Measurements from ENCODE around the gene CFAP20DC. TPM values are rescaled to one million over a fixed set of nuclear protein-coding genes. Genes with fewer than 3 reads are reported as not detected.

The CFAP20DC gene
- total and polyA plus RNA-seq, 10 of the 15 experiments (the other 5 are each of a cell fraction or from before 2014, with no cell fraction given), result 0.53 to 11.6 (median 2.0) TPM

DNA sequence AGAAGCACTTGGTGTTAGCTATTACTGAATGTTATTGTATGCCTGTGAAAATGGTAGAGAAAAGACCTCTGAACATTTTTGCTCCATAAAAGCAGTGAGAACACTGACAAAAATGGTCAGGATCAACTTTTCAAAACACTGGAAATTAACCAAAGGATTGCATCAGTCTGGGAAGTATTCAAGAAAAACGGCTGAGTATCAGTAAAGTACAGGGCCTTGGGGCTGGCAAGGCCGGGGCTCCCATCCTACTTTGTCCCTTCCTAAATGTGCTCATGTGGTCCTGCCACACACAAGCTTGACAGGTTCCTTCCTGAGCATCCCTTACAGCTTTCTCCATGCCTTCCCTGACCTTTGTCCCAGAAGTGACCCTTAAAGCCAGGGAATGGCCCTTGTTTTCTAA is 84.0 kb downstream of the CFAP20DC start:
- Histone ChIP-seq H3K9me3 (replicated peaks; ENCODE audit: control insufficient read depth, insufficient read depth, low read length) (no peaks in the 10 kb centered on the region), H3K4me1 (ENCODE audit: control insufficient read depth, insufficient read depth, low read length) (no peaks in the 10 kb centered on the region), H3K4me2 (ENCODE audit: control insufficient read depth, insufficient read depth) (no peak overlapping the region), H3K9ac (ENCODE audit: control insufficient read depth, insufficient read depth, low read length) (no peak overlapping the region), H3K27ac (ENCODE audit: control insufficient read depth, insufficient read depth) (no peak overlapping the region), H4K20me1 (ENCODE audit: control insufficient read depth, insufficient read depth) (no peaks in the 10 kb centered on the region), H3K36me3 (ENCODE audit: control insufficient read depth in 2 of 2, insufficient read depth in 2 of 2, low read length in 1 of 2) (no peaks in the 10 kb centered on the region), H3K79me2 (ENCODE audit: control insufficient read depth, insufficient read depth, low read length) (no peaks in the 10 kb centered on the region), H2AFZ (ENCODE audit: control insufficient read depth, low read depth, low read length) (no peak overlapping the region), H3K4me3 (no peak overlapping the region), H3K27me3 (replicated peaks in 1 of 2; ENCODE audit: control insufficient read depth in 2 of 2, insufficient read depth in 2 of 2, low read length in 1 of 2) (no peaks in the 10 kb centered on the region)
- POLR2A ChIA-PET, result no interaction called here
- SMC1A ChIA-PET (ENCODE audit: uncharacterized antibody, unreplicated experiment), result interaction anchor here (0.8 to 2.6 kb wide), 5 partner anchors 9 to 141 kb away, joined by 3 to 16 read pairs (median 5); no protein-coding TSS in a partner anchor
- no peak for DNase-seq (ENCODE audit: low read depth, low spot score)
- TF ChIP-seq SUZ12 (IDR thresholded peaks at IDR 0.05; ENCODE audit: unreplicated experiment) (no peak), RAD51 (IDR thresholded peaks at IDR 0.05) (no peak), POU2F2 (IDR thresholded peaks at IDR 0.05; ENCODE audit: borderline replicate concordance, low read depth, low read length) (no peak), CREB1 (IDR thresholded peaks at IDR 0.05; ENCODE audit: low read depth) (no peak)
- RAD21 ChIA-PET (ENCODE audit: unreplicated experiment), result interaction anchor here (1.1 to 1.8 kb wide), 3 partner anchors 8 to 39 kb away, joined by 3 to 5 read pairs (median 5); no protein-coding TSS in a partner anchor
- intact Hi-C loops (cut with micrococcal nuclease; ENCODE audit: unreplicated experiment) (no loop called here), in situ Hi-C loops (cut with MboI) (no loop called here)
- BruUV-seq (replicated peaks), result no TSS peak
- no peak for FAIRE-seq
- 65% methylated on average over 2 of the region's 2 CpGs for whole genome bisulfite sequencing (ENCODE audit: insufficient coverage, insufficient replicate concordance, low lambda C conversion rate, missing lambda C conversion rate)
- ATAC-seq, result no peak
- CTCF ChIA-PET, result interaction anchor here (1.1 to 2.0 kb wide), 3 partner anchors 12 to 78 kb away, joined by 3 to 8 read pairs (median 3); no protein-coding TSS in a partner anchor

- ChIA-PET POLR2A (interaction anchor here (0.9 kb wide), 1 partner anchor 10 kb away, joined by 3 read pairs; no protein-coding TSS in a partner anchor), CTCF (interaction anchor here (0.8 to 2.0 kb wide), 5 partner anchors 10 to 140 kb away, joined by 3 to 8 read pairs (median 4); no protein-coding TSS in a partner anchor), RAD21 (ENCODE audit: unreplicated experiment) (interaction anchor here (0.6 to 1.8 kb wide), 3 partner anchors 10 to 894 kb away, joined by 3 to 5 read pairs (median 5); no protein-coding TSS in a partner anchor), SMC1A (ENCODE audit: uncharacterized antibody, unreplicated experiment) (interaction anchor here (1.0 to 2.6 kb wide), 4 partner anchors 8 to 66 kb away, joined by 3 to 16 read pairs (median 5); no protein-coding TSS in a partner anchor)
- Histone ChIP-seq H3K9me3 (replicated peaks; ENCODE audit: control insufficient read depth, insufficient read depth, low read length) (no peaks in the 10 kb centered on the region), H3K4me2 (ENCODE audit: control insufficient read depth, insufficient read depth) (no peak overlapping the region), H3K27me3 (replicated peaks in 1 of 2; ENCODE audit: control insufficient read depth in 2 of 2, insufficient read depth in 2 of 2, low read length in 1 of 2) (no peaks in the 10 kb centered on the region), H3K79me2 (ENCODE audit: control insufficient read depth, insufficient read depth, low read length) (no peaks in the 10 kb centered on the region), H2AFZ (ENCODE audit: control insufficient read depth, low read depth, low read length) (no peak overlapping the region), H3K4me1 (ENCODE audit: control insufficient read depth, insufficient read depth, low read length) (no peaks in the 10 kb centered on the region), H3K36me3 (ENCODE audit: control insufficient read depth in 2 of 2, insufficient read depth in 2 of 2, low read length in 1 of 2) (no peaks in the 10 kb centered on the region), H3K4me3 (no peak overlapping the region), H3K27ac (ENCODE audit: control insufficient read depth, insufficient read depth) (no peak overlapping the region), H3K9ac (ENCODE audit: control insufficient read depth, insufficient read depth, low read length) (no peak overlapping the region), H4K20me1 (ENCODE audit: control insufficient read depth, insufficient read depth) (no peaks in the 10 kb centered on the region)
- DNase-seq (ENCODE audit: low read depth, low spot score), result no peak
- no TSS peak for BruUV-seq (replicated peaks)
- ATAC-seq, result peak; percentile 27
- 71% methylated on average over 2 of the region's 2 CpGs for WGBS (ENCODE audit: insufficient coverage, insufficient replicate concordance, low lambda C conversion rate, missing lambda C conversion rate)
- in situ Hi-C loops (cut with MboI), result no loop called here
- intact Hi-C loops (cut with micrococcal nuclease; ENCODE audit: unreplicated experiment), result no loop called here
- FAIRE-seq, result no peak
- no peak for TF ChIP-seq SREBF2 (IDR thresholded peaks at IDR 0.05; ENCODE audit: low read length)
- TF ChIP-seq, protein P1, sequence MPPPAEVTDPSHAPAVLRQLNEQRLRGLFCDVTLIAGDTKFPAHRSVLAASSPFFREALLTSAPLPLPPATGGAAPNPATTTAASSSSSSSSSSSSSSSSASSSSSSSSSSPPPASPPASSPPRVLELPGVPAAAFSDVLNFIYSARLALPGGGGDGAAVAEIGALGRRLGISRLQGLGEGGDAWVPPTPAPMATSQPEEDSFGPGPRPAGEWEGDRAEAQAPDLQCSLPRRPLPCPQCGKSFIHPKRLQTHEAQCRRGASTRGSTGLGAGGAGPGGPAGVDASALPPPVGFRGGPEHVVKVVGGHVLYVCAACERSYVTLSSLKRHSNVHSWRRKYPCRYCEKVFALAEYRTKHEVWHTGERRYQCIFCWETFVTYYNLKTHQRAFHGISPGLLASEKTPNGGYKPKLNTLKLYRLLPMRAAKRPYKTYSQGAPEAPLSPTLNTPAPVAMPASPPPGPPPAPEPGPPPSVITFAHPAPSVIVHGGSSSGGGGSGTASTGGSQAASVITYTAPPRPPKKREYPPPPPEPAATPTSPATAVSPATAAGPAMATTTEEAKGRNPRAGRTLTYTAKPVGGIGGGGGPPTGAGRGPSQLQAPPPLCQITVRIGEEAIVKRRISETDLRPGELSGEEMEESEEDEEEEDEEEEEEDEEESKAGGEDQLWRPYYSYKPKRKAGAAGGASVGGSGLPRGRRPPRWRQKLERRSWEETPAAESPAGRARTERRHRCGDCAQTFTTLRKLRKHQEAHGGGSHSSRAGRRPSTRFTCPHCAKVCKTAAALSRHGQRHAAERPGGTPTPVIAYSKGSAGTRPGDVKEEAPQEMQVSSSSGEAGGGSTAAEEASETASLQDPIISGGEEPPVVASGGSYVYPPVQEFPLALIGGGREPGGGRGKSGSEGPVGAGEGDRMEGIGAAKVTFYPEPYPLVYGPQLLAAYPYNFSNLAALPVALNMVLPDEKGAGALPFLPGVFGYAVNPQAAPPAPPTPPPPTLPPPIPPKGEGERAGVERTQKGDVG (CRISPR knock-in tag; IDR thresholded peaks at IDR 0.05), result no peak
- TF ChIP-seq SMAD5 (IDR thresholded peaks at IDR 0.05; ENCODE audit: low read depth), result no peak
- no peak for TF ChIP-seq ZNF592 (IDR thresholded peaks at IDR 0.05)
- TF ChIP-seq CREM (IDR thresholded peaks at IDR 0.05; ENCODE audit: low read depth), result no peak
Observed at GRCh38 chr3:58963928-58964503, 85.8 kb downstream of the CFAP20DC start.
